GM12892 (cell line): ENCODE results near the gene ANKRD39.

Source experiments
- POLR2A ChIP-seq: IDR thresholded peaks from 2 replicates; pipeline ENCODE4 v1.6.1; 2011; ENCODE audit warnings: low read depth, low read length, control low read depth
- TAF1 ChIP-seq: IDR thresholded peaks from 2 replicates; pipeline ENCODE4 v1.6.1; 2011; ENCODE audit warnings: low read depth, mild to moderate bottlenecking, control low read depth, low read length, borderline replicate concordance

GRCh38 chr2:96848264-96848663, 9.6 kb downstream of the ANKRD39 start:
- TF ChIP-seq POLR2A (no peak), TAF1 (no peak)
